Stimulated activated CD4-positive, alpha-beta T cell treated with anti-CD3 and anti-CD28 coated beads, Interleukin-15, amount 100 ng/mL, for 24 hours (primary cell): ENCODE results near the gene PCCB.
"Not testable (repeated sequence)": the region's sequence is repeated elsewhere in the genome, so short reads cannot be mapped to it uniquely, and the experiment has no call there.

Experiments used
- DNase-seq: peaks from one replicate; pipeline ENCODE4 v3.0.0-alpha.2; 2020

The PCCB gene

DNA sequence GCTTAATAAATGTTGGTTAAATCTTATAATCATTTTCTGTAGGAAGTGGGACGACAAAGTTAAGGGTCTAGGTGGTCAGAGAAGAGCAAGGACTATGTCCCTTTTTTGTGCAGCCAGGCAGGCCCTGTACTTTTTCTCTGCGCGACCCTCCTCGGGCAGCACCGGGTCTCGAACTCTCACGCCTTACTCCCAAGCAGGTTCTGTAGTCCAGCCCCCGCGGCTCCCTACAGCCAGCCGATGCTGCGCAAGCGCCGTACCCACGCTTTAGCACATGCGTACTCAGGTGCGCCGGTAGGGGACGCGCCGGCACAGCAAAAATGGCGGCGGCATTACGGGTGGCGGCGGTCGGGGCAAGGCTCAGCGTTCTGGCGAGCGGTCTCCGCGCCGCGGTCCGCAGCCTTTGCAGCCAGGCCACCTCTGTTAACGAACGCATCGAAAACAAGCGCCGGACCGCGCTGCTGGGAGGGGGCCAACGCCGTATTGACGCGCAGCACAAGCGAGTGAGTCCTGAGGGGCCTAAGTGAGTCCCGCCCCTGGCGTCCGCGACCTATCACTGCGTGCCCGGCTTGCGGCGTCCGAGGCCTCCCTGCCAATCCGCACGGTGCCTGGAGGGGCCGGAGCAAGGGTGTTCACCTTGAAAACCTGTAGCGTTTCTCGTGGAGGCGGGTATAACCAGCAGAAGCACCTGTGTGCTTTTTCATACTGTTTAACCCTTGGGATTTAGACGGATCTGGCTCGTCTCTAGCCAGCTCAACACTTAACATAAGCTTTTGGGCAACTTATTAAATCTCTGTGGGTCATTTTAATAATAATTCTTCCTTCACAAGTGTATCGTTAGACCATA lies at the start of gene PCCB:
Gene PCCB (plus strand): TSS at position 282 of the 844 bp plus-strand sequence. CDS start 36 bp downstream, at position 318.
- peak; percentile 96 for DNase-seq

DNA sequence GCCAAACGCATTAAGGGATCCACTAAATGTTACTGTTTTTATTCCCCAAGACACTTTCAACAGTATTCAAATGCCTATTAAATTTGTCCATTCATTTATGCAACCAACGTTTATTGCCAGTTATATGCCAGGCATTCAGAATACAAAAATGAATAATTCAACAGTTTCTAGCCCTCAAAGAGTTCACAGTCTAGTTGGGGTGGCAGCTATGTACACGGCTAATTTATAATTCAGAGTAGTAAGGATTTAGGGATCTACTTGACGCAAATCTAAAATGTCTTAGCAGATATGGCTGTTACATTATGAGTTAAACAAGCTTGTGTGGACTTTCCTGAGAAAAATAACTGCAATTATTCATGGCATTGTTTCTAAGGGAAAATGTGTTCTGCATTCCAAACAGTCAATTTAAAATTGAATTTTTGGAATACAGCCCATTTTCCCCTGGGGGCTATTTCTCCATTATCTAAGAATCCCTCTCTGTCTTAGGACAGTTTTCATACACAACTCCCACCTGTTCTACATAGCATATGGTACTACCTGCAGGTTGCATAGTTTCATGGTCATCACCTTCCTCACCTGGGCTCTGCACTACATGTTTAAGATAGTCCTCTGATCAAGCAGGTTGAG lies 42.5 kb upstream of the PCCB start:
- no peak for DNase-seq

DNA sequence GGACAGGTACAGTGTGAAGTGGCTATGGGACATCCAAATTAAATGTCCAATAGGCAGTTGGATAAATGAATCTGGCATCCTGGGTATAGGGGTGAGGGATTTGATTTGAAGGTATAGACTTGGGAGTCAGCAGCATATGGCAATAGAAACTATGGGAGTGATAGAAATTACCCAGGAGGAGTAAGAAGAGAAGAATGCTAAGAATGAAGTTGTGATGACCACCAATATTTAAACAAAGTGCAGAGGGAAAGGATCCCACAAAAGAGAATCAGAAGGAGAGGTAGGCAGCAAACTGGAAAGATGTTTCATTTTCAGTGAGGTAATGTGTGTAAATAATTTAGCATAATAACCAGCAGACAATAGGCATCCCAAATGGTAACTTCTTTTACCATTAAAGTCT lies 40.2 kb upstream of the PCCB start:
- no peak for DNase-seq

DNA sequence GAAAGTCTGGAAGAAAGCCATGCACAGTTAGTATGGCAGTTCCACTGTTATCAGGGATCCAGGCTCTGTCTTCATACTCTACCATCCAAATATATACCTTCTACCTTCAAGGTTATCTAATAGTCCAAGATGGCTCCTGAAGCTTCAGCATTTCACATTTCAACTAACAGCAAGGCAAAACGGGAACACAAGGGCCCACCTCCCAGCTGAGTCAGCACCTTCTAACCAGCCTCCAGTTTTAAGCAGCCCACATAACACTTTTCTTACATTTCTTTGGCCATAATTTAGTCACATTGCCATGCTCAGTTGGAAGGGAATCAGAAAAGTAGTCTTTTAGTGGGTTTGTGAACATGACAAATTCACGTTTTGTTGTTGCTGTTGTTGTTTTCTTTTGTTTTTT lies 38.6 kb upstream of the PCCB start:
- no peak for DNase-seq

DNA sequence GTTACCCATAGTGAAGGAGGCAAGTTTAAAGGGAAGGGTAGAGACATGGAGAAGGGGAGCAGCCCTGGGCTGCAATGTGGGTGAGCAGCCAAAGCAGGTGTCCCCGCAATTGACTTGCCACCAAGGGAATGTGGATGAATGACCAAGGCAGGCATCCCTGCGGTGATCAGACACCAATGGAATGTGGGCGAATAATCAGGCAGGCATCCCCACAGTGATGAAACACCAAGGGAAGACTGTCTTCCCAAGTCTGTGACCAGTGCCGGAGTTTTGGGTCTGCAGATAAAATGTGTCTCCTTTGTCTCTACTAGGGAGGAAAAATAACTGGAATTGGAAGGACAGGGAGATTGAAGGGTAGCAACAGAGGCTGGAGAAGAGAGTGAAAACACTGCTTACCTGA lies 27.4 kb upstream of the PCCB start:
- not testable (repeated sequence) for DNase-seq

DNA sequence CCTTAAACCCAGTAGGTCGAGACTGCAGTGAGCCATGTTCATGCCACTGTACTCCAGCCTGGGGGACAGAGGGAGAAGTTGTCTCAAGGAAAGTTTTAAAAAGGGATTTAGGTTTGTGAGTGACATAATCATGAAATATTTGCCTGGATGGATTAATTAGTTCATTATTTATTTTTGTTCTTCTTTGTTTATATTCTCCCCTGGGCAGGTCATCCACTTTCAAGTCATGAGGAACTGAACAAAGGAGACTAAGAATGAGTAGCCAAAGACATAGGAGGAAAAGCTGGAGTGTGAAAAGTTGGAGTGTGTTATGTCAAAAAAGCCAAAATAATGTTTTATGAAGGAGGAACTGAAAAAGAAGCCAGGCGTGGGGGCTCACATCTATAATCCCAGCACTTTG lies 17.7 kb upstream of the PCCB start:
- no peak for DNase-seq

DNA sequence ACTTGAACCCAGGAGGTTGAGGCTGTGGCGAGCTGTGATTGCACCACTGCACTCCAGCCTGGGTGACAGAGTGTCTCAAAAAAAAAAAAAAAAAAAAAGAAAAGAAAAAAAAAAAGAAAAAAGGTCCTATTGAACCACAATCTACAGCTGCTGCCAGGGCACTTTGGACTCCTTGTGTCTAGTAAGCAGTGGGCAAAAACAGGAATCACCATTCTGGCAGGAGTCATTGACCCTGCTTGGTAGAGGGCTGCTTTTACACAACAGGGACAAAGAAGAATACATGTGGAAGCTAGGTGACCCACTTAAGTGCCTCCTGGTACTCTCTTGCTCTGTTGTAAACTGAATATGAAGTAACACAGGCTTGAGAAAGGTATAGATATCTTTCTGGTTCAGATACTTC lies 14.6 kb upstream of the PCCB start:
- no peak for DNase-seq

DNA sequence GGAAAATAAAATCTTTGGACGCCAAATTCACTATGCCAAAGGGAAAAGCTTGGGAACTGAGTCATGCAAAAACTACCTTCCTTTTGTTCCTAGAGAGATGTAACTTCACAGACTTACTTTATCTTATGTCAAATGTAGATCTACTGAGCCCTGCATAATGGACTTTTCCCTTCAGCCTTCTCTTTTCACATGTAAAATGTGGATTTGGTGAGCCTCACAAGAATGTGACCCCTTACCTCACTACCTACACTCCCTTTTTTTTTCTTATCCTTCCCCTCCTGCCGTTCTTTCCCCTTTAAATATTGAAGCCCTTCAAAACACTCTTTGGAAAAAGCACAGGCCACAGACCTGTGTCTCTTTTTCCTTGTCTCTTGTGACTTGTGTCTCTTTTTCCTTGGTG lies 14.0 kb upstream of the PCCB start:
- DNase-seq: no peak

DNA sequence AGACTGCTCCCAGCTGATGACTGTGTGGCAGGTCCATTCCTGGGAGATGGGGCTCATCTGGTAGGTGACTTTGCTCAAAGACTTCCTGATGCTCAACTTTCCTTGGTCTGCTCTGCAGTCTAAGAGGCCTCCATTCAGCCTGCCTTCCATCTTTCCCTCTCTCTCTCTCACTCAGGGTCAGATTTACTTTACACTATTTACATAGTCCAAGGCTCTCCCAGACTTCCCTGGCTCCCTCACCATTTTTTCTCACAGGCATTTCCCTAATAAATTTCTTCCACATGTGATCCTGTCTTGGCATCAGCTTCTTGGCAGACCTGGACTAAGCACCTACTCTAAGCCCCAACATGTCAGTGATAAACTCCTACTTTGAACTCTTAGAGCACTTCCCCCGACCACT lies 13.0 kb upstream of the PCCB start:
- DNase-seq: no peak

DNA sequence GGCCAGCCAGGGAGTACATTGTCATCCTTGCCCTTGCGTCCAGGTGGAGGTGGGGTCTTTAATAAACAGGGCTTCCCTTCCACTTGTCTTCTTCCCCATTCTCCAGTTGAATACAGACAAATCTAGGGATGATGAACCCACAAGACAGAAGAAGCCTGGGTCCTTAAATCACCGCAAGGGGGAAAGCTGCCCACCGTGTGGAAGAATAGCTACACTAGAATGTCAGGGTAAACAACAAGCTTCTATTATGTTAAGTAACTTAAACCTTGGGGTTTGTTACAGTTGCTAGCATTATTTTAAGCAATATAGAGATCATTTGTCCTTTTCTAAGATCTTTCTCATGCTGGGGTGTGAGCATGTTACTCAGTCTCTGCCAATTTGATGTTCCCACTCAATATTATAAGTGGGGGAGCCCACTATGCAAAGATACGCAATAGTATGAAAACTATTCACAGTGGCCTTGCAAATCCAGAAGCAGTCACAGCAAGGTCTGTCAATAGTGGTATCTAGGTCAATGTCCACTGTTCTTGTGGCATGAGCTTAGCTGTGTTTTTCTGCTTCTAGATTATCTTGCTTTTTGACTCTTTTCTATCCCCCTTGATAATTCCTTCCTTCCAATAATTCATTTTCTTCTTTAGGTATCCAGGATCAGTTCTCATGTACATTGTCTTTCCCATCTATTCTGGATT lies 12.0 kb upstream of the PCCB start:
- no peak for DNase-seq

DNA sequence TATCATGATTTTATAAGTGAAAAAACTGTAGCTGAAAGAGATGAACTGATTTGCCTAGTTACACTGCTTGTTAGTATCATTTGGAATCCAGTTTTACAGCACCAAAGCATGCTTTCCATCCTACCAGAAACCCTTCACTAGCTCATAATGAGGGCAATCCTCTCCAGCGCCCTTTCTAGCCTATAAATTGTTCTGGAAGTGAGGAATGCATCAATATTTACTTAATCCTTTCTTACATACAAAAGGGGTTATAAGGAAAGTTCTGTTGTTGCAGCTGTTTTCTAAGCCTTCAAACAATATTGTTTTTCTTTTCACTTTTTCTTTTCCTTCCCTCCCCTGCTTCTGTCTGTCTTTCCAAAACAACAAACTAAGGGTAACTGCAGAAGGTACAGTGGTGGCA lies 11.0 kb upstream of the PCCB start:
- no peak for DNase-seq

DNA sequence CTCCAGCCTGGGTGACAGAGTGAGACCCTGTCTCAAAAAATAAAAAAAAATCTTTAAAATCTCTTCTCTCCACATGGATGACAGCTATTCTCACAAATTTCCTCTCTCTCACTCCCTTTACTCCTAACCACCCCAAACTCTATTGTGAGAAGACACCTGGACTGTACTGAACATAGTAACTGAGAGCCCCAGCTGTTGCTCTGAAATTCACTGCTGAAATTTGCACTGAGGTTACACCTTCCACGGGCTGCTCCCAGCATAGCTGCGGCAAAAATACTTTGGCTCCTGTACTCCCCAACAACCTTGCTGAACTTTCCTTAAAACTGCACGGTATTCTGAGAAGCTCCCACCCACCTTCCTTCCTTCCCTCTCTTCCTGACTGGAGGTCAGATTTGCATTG lies 4.4 kb upstream of the PCCB start:
- DNase-seq: no peak

DNA sequence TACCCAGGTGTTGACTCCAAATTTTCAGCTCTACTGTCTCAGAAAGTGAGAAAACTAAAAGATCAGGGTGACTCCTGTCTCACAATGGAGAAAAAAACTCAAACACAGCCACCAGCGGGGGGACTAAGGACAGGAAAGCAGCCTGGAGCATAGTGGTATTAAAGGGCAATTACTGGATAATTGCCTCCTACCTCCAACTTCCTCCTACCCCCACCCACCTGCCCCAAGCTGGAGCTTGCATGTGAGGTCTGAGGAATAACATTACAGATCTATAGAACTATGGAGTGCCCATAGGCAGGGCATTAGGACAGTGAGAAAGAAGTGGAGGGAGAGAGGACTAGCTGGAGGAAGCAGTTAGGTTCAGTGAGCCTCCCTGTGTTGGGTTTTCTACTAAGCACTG lies 2.7 kb upstream of the PCCB start:
- no peak for DNase-seq

DNA sequence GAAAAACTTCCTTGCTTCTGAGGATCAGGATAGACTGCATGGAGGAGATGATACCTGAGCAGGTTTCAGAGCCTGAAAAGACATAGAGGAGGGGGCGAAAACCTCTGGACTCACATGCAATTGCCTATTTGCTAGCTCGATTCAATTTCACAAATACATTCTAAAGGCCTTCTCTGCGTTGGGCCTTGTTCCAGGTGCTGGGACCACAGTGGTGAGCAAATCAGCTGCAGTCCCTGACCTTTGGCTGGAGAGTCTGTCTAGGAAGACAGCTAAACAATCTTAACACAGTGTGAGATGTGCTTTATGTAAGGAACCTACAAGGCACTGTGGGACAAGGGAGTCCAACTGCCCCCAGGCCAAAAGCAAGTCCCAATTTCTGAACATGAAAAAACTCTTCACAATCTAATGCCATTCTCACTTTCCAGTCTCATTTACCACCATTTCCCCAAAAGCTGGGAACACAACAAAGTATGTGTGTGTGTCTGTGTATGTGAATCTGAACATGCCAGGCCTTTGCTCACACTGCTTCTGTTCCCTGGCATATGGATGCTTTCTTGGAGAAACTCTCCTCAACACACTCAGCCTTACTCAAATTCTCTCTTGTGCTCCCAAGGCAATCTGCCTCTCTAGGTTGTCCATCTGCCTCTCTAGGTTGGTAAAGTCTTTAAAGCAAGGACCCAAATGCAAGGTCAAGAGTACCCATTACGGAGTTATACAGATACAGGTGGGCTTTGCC lies 2.1 kb upstream of the PCCB start:
- no peak for DNase-seq

DNA sequence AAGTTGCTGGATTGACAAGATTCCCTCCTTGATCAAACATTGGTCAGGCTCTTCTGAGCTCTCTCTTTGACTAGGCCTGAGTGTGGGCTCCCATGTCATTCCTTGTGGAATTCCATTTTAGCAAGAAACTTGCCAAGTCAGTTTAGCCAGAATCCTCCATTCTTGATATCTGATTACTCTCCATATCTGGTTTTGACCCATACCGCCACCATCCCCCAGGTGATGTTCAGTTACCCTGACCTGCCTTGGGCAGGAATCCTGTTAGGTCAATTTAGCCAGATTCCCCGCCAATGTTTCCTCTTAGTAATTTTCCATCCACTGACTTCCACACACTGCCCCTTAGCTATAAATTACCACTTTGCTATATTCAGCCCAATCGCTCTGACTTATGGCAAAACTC lies 1.0 kb upstream of the PCCB start:
- DNase-seq: no peak

DNA sequence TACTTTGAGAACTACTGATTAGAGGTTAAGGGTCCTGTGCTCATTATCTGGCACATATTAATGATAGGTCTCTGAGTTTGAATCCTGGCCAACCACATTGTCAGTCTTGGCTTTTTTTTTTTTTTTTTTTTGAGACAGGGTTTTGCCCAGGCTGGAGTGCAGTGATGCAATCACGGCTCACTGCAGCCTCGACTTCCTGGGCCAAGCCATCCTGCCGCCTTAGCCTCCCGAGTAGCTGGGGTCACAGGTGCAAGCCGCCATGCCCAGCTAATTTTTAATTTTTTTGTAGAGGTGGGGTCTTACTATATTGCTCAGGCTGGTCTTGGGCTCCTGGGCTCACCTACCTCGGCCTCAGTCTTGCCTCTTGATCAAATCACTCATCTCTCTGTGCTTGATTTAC lies 547 bp upstream of the PCCB start:
- no peak for DNase-seq

DNA sequence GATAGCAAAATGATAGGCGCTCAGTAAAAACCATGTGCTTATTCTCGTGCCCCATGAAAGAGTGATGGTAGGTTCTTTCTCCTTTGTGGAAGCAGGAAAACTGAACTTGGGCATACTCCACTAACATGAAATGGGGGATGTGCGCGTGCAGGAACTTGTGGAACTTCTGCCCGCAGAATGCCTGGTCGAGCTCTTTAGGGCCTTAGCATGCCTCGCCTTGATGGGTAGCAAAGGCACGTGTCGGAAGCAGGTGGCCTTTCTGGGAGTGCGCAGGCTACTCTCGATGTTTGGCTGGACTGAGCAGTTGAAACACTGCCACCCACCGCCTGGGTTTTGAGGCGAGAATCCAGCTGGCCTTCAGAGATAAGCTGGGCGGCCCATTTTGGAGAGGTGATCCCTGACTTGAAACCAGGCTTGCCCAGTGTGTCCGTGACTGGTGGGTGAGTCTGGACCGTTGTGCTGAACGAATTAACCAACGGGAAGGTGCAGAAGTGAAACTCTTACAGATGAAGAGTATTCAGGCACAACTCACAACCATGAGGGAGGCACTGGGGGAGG lies 842 bp downstream of the PCCB start:
- DNase-seq: peak; percentile 37

DNA sequence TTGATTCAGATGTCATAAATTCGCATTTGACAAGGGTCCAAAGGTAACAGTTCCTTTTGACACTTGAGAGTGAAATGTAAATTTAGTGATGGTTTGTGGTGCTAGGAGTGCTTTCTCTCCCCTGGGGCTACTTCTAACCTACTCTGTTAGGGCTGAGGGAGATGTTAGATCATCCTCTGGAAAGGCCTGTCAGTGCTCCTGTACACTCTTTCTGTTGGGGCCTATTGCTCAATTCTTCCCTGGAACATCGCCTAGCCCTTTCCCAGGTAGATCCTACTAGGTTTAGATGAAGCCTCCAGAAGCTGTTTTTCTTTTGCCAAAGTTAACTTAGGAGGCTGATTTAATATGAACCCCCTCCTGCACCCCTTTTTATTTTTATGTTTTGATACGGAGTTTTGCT lies 1.4 kb downstream of the PCCB start:
- DNase-seq: no peak

DNA sequence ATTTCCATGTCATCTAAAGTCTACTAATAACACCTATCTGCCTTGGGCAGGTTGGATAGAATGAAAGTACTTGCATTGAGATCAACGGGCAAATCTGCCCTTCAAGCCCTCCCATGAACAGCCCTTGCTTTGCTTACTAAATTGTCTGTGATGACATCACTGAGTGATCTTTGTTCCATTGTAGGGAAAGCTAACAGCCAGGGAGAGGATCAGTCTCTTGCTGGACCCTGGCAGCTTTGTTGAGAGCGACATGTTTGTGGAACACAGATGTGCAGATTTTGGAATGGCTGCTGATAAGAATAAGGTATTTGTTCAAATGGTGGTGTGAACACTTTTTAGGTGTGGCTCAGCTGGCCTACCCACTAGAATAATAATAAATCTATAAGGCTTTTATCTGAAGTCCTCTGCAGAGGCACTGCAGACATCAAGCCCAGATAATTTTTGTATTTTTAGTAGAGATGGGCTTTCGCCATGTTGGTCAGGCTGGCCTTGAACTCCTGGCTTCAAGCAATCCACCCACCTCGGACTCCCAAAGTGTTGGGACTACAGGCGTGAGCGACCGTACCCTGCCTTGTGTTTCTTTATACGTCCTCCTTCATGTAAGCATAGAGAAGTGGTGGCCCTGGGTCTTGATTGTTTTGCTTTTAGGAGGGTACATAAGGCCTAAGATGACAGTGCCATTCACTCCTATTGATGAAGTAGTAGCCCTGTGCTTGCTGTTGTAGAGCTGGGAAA lies 5.7 kb downstream of the PCCB start:
- no peak for DNase-seq

DNA sequence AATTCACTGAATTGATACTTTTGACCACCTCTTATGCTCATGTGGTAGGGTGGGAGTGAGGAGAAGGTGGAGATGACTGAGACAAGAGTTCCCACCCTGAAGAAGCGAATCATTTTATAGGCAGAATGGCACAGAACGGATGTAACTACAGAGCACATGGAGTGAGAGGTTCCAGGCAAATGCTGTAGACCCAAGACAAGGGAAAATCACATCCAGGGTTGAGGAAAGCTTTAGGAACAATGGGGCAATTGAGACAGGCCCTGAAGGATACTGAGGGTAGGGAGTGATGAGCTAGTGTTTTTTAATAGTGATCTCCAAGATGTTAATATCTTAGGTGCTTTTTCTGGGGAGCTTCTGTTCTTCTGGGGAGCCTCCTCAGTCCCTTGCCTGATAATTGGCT lies 8.1 kb downstream of the PCCB start:
- no peak for DNase-seq

DNA sequence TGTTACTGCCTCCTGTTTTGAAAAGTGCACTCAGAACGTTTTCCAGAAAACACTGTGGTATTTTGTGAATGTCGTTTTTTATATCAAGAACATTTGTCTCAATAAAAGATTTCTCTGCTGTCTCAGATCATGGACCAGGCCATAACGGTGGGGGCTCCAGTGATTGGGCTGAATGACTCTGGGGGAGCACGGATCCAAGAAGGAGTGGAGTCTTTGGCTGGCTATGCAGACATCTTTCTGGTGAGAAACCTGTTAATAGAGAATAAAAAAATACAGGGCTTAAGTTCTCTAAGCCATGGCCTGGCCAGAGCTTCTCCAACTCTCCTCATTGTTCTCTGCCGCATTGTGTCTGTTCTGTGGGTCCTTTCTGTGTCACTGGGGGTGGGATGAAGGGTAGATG lies 11.7 kb downstream of the PCCB start:
- DNase-seq: no peak

DNA sequence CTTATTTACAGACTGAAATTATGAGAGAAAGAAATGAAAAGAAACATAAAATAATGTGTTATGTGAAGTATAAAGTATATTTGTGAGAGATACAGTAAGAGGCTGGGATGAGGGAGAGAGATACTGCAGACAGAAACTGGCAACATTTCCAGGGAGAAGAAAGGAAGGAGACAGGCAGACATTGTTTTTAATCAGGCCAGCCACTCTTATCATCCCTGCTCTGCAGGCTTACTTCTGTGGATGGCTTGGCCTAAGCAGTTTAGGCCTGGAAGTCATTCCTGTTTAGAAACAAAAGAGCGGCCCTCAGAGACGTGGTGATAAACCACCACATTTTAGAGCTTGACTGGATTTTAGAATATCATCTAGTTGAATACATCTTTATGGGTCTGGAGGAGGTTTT lies 12.4 kb downstream of the PCCB start:
- DNase-seq: no peak
